NCI-H146 treated with DMSO at 0.1 percent for 48 hours (cell line): ENCODE results near the gene THEMIS.
"Not testable (repeated sequence)": the region's sequence is repeated elsewhere in the genome, so short reads cannot be mapped to it uniquely, and the experiment has no call there.

Experiments
- DNase-seq: peaks from one replicate; lab custom pipeline; 2025; ENCODE audit not compliant: unreplicated experiment; lab: John Stamatoyannopoulos, UW

Gene THEMIS

GRCh38 chr6:127918506-127919427 lies 17.9 kb upstream of the THEMIS start:
- no peak for DNase-seq

- DNase-seq: no peak
Measured at GRCh38 chr6:127917766-127918165, 16.9 kb upstream of the THEMIS start.

DNA sequence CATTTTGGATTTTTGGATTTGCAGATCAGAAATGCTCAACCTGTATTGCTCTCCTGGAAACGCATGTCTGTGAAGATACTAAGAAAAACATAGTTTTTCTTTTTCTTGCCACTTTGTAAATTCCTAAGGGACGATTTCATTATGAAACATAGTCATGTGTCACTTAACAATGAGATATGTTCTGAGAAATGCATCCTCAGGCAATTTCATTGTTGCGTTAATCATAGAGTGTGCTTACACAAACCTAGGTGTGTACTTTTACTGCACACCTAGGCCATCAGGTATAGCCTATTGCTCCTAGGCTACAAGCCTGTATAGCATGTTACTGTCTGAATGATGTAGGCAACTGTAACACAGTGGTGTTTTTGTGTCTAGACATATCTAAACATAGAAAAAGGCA lies 13.4 kb upstream of the THEMIS start:
- DNase-seq: no peak

DNA sequence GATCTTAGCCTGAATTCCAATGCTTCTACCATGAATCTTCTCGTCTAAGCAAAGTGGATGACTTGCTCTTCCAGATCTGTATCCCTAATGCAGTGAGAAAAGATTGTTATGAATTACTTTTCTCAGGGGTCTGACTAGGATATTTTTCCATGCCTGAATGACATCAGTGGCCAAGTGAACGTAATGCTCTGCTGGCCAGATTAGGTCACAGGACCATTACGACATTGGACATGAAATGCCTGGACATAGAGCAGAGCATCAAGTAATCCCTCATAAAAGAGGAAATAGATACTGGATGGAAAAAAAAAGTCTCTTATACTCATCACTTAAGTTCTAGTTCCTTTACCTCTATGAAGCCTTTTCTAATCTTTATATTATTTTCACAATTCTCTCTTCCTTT lies 12.1 kb upstream of the THEMIS start:
- DNase-seq: no peak

DNA sequence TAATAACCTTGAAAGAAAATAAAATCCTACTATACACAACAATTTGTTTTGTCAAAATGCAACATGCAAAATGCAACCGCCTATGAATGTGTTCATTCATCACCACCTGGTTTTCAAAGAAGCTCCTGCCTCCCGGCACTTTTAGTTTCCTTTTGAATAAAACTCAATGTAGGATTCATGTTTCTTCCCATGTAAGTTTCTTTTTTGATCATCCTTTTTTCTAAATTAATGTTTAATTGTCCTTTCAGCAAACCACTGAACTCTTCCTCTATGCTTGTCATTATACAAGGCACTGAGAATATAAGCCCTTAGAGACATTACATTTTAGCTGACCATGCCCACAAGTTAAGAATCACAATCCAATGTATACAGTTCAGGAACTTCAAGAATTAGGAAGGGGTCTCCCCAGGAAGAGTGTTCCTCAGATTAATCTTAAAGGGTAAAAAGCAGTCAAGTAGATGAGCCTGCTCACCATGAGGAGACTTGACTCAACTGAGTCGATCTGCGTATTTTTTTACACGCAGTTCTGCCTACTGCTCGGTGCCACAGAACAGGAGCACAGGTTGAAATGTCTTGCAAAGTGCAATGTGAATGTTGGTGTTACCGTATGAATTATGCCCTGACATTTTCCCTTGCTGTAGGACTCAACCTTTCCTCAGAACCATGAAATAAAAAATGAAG lies 7.2 kb upstream of the THEMIS start:
- no peak for DNase-seq

GRCh38 chr6:127904160-127904559 lies 3.3 kb upstream of the THEMIS start:
- DNase-seq: no peak

DNA sequence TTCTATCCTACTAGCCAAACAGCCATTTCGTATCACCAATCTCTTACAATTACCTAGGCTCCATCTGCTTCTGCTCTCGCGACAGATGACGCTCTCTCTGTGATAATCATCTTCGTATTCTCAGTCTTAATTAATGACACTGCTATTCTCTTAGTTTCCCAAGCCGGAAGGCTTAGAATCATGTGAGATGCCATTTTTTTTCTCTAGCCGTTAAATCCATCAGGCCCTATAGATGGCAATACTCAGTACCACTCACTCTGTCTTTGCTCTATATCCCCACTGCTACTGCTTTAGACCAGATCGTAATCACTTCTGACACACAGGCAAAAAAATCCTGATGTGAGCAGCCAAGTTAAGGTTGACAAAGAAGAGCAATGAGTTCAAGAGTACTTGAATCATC lies 2.1 kb upstream of the THEMIS start:
- no peak for DNase-seq

- DNase-seq: no peak
Measured at GRCh38 chr6:127897484-127897883, 3.4 kb downstream of the THEMIS start.

DNA sequence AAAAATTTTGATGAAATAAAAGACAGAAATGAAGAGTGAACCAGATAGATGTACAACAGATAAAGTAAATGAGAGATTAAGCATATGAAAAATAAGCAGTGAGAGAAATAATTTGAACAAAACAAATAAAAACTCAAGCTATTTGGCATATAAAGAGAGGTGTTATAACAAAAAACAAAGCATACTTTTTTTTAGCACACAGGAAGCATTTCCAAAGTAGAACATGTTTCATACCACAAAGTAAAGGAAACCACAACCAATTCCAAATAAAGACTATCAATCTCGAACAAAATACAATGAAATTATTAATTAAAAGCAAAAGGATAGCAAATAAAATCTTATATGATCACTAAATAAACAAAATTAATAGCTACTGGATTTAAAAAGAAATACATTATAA lies 6.8 kb downstream of the THEMIS start:
- DNase-seq: no peak

GRCh38 chr6:127893541-127893940 lies 7.3 kb downstream of the THEMIS start:
- no peak for DNase-seq

- no peak for DNase-seq
Measured at GRCh38 chr6:127891731-127892326, 9.0 kb downstream of the THEMIS start.

GRCh38 chr6:127886603-127887002 lies 14.3 kb downstream of the THEMIS start:
- no peak for DNase-seq

DNA sequence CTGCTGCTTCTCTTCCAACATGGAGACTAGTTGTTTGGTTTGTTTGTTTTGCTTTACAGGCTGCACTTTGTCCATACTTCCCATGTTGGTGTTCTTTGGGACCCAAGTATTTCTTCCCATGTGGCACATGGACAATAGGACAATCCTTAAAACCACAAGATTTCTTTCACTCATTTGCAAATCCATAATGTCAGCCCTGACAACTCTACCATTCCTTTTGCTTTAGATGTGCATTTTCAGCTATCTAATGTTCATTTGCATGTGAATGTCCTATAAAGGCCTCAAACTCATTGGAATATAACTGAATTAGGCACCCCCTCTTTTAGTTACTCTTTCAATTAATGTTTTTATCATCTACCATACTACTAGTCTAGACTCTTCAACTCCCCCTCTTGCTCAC lies 16.7 kb downstream of the THEMIS start:
- DNase-seq: no peak

GRCh38 chr6:127881949-127882348 lies 18.9 kb downstream of the THEMIS start:
- not testable (repeated sequence) for DNase-seq

- peak; percentile 16 for DNase-seq
Measured at GRCh38 chr6:127880429-127880828, 20.4 kb downstream of the THEMIS start.

- DNase-seq: peak; percentile 92
Measured at GRCh38 chr6:127879685-127880084, 21.2 kb downstream of the THEMIS start.

DNA sequence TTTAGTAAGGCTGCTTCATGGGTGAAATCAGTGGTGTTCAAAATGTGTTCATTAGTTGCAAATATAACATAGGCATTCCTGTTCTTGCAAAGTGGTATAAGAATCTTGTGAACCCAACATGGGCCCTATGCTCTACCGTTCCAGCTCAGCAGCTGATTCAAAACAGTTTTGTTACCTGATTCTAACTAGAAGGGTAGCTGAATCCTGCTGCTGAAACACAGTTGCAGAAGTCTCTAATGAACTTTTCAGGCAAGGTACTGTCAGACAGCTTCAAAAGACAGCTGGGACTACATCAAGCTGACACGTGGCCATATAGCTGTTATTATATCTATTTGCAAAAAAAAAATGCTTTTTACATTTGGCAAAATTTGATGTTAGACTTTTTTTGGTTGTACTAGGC lies 22.7 kb downstream of the THEMIS start:
- DNase-seq: no peak

DNA sequence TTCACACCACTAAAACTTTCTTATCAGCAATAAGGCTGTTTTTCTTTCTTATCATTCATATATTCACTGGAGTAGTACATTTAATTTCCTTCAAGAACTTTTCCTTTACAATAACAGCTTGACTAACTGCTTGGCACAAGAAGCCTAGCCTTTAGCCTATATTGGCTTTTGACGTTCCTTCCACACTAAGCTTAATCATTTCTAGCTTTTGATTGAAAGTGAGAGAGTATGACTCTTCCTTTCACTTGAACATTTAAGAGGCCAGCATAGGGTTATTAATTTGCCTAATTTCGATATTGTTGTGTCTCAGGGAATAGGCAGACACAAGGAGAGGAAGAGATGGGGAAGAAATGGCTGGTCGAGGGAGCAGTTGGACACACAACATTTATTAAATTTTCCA lies 23.6 kb downstream of the THEMIS start:
- DNase-seq: no peak

DNA sequence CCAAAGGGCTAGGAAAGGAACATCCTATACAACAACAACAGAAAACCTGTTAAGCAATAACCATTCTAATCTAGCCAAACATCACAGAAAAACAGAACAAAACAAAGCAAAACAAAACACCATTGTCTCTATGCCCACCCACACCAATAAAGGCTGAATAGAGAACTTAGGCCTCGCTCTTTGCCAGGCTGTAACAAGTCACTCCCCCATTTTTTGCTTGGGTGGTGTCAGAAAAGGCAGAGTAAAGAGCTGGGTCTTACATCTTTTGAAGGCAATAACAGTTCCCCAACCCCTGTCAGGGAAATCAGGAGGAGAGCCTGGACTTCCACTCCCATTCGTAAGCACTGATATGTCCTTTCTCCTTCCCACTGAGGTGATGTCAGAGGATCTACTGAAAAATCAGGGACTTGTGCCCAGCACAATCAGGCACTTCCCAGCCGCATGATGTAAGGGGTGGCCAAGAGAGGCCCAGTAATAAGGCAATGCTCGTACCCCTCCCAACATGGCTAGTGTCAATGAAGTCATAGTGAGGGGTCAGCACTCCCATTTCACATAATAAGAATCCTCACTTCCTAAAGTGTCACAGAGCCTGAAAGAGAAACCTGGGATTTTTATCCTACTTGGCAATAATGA lies 31.0 kb downstream of the THEMIS start:
- no peak for DNase-seq

DNA sequence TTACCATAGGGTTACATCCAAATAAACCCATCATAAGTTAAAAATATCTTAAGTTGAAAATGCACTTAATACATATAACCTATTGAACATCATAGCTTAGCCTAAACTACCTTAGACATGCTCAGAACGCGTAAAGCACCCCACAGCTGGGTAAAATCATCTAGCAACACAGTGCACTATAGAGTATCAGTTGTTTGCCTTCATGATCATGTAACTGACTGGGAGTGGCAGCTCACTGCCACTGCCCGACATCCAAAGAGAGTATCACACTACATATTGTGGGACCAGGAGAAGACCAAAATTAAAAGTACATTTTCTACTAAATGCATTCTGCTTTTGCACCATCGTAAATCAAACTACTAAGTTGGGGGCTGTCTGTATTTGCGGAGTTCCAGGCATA lies 31.7 kb downstream of the THEMIS start:
- no peak for DNase-seq

GRCh38 chr6:127868338-127868737 lies 32.5 kb downstream of the THEMIS start:
- DNase-seq: no peak

DNA sequence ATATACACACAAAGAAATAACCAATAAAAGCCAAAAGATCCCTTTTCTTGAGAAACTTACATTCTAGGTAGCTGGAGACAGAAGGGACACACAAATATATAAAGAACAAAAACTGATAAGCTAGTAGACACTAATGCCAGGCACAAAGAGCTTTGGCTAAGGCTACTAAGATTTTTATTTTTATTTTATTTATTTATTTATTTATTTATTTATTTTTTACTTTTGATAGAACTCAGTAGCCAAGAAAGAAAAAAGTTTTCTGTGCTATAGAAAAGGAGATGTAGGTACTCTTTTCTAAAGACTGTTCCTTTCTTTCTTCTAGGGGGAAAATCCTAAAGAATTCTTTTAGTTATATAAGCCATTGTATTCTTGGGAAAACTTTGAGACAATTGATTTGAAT lies 34.1 kb downstream of the THEMIS start:
- DNase-seq: no peak
